Vagina (tissue), 2 donors: ENCODE data around the gene JAM3.

Experiments
- POLR2A ChIP-seq, 2 donors: fragments of 450-650 bp; IDR thresholded peaks; one replicate each; pipeline ENCODE4 v1.6.1; 2017; ENCODE audit warnings: antibody characterized with exemption in 2 of 2, mild to moderate bottlenecking in 2 of 2, moderate library complexity in 2 of 2
- TF ChIP-seq, protein P1 (sequence below), 3 experiments: fragments of 450-650 bp in 2 of 3; fragments of 200-600 bp in 1 of 3; sonication (generic) in 1 of 3; IDR thresholded peaks; one replicate each; pipeline ENCODE4 v1.5.1; 2017 to 2019; ENCODE audit warnings: antibody characterized with exemption in 3 of 3, mild to moderate bottlenecking in 2 of 3, moderate library complexity in 2 of 3

DNA sequence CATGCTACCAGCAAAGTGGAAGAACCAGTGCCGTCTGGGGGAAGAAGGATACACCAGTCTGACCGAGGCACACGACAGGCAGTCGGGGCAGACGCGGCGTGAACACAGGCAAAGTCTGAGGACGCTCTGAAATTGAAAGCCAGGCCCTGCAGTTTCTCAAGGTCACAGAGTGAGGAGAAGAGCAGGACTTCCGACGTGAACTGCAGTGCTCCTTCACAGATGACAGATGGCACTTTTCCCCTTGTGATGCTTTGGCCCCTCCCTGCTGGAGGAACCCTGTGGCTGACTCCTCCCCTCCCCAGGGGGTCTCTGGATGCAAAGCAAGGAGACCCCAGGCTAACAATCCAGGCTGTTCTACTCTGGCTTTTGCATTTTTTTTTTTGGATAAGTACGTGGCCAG lies 19.6 kb upstream of the JAM3 start:
- TF ChIP-seq, protein P1, sequence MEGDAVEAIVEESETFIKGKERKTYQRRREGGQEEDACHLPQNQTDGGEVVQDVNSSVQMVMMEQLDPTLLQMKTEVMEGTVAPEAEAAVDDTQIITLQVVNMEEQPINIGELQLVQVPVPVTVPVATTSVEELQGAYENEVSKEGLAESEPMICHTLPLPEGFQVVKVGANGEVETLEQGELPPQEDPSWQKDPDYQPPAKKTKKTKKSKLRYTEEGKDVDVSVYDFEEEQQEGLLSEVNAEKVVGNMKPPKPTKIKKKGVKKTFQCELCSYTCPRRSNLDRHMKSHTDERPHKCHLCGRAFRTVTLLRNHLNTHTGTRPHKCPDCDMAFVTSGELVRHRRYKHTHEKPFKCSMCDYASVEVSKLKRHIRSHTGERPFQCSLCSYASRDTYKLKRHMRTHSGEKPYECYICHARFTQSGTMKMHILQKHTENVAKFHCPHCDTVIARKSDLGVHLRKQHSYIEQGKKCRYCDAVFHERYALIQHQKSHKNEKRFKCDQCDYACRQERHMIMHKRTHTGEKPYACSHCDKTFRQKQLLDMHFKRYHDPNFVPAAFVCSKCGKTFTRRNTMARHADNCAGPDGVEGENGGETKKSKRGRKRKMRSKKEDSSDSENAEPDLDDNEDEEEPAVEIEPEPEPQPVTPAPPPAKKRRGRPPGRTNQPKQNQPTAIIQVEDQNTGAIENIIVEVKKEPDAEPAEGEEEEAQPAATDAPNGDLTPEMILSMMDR (IDR thresholded peaks at IDR 0.05) = no peak
- no peak for TF ChIP-seq POLR2A (IDR thresholded peaks at IDR 0.05)
